Inferior parietal cortex (tissue), 1 donor: Measurements from ENCODE around the gene HK2.

Experiments
- DNase-seq: peaks from one replicate; pipeline ENCODE4 v3.0.0-alpha.2; 2016; ENCODE audit errors: extremely low spot score

The HK2 gene

GRCh38 chr2:74857215-74857614 lies 23.3 kb downstream of the HK2 start:
- no peak for DNase-seq

- no peak for DNase-seq
These were observed 23.8 kb downstream of the HK2 start for GRCh38 chr2:74857725-74858124.

- DNase-seq, result no peak
These were observed 24.4 kb downstream of the HK2 start for GRCh38 chr2:74858281-74858680.

GRCh38 chr2:74860079-74860478 lies 26.2 kb downstream of the HK2 start:
- no peak for DNase-seq

- DNase-seq, result no peak
These were observed 26.6 kb downstream of the HK2 start for GRCh38 chr2:74860521-74860920.

GRCh38 chr2:74861531-74861930 lies 27.6 kb downstream of the HK2 start:
- no peak for DNase-seq

- DNase-seq, result no peak
These were observed 28.4 kb downstream of the HK2 start for GRCh38 chr2:74862020-74862964.

- DNase-seq, result no peak
These were observed 29.9 kb downstream of the HK2 start for GRCh38 chr2:74863802-74864248.

GRCh38 chr2:74864728-74865722 lies 31.1 kb downstream of the HK2 start:
- no peak for DNase-seq

GRCh38 chr2:74865770-74866674 lies 32.1 kb downstream of the HK2 start:
- DNase-seq, result no peak

- no peak for DNase-seq
These were observed 34.1 kb downstream of the HK2 start for GRCh38 chr2:74867841-74868658.

GRCh38 chr2:74869517-74869916 lies 35.6 kb downstream of the HK2 start:
- DNase-seq, result no peak

- no peak for DNase-seq
These were observed 37.0 kb downstream of the HK2 start for GRCh38 chr2:74870951-74871350.

GRCh38 chr2:74871414-74871813 lies 37.5 kb downstream of the HK2 start:
- DNase-seq, result no peak

GRCh38 chr2:74872389-74872836 lies 38.5 kb downstream of the HK2 start:
- no peak for DNase-seq

GRCh38 chr2:74873012-74873665 lies 39.2 kb downstream of the HK2 start:
- no peak for DNase-seq

GRCh38 chr2:74873678-74874640 lies 40.0 kb downstream of the HK2 start:
- DNase-seq, result no peak

- DNase-seq, result peak; percentile 91
These were observed 42.4 kb downstream of the HK2 start for GRCh38 chr2:74876081-74876886.
